ENCODE data around the gene TMEM39B.

GRCh38 chr1:32028746-32029145 is 44.0 kb upstream of the TMEM39B start:
- TF ChIP-seq REST (IDR thresholded peaks at IDR 0.05; ENCODE audit: low read depth), result no peak
- no peak for TF ChIP-seq POLR2A (IDR thresholded peaks at IDR 0.05; ENCODE audit: borderline replicate concordance, extremely low read depth, insufficient read depth, insufficient read length)
- TF ChIP-seq CTCF (IDR thresholded peaks at IDR 0.05 in 2 of 3, conservative IDR thresholded peaks at IDR 0.05 in 1 of 3; ENCODE audit: borderline replicate concordance in 1 of 3, insufficient read depth in 1 of 3, low read depth in 2 of 3, low read length in 2 of 3), result no peak
- TF ChIP-seq RAD21 (IDR thresholded peaks at IDR 0.05; ENCODE audit: low read depth), result no peak
- TF ChIP-seq EGR1 (IDR thresholded peaks at IDR 0.05; ENCODE audit: low read depth), result no peak
- no peak for TF ChIP-seq POLR2AphosphoS5 (IDR thresholded peaks at IDR 0.05; ENCODE audit: low read depth, low read length)
- no peak for TF ChIP-seq FOSL1 (IDR thresholded peaks at IDR 0.05; ENCODE audit: low read depth)
- no peak for TF ChIP-seq JUND (IDR thresholded peaks at IDR 0.05)
- TF ChIP-seq YY1 (IDR thresholded peaks at IDR 0.05; ENCODE audit: extremely low read depth, insufficient replicate concordance, low read depth, low read length), result no peak
- no peak for TF ChIP-seq ZFX (IDR thresholded peaks at IDR 0.05)
- TF ChIP-seq ZNF274 (IDR thresholded peaks at IDR 0.05; ENCODE audit: low read depth, low read length), result no peak
- TF ChIP-seq MAX (IDR thresholded peaks at IDR 0.05), result no peak
- TF ChIP-seq SIN3A (IDR thresholded peaks at IDR 0.05; ENCODE audit: low read depth), result no peak

All from HCT116 (cell line).